GM13976 (cell line): ENCODE data around the gene ZBTB3.
A peak's percentile ranks its signal among the peaks of the same experiment; 100 is the strongest.

ENCODE experiments used
- DNase-seq: peaks from one replicate; pipeline ENCODE4 v3.0.0; 2012; ENCODE audit warnings: low spot score
- in situ Hi-C: fragments of 300-500 bp; cut with MboI; formaldehyde crosslinking; loops from one replicate; pipeline ENCODE4 v1.12.0; 2022; ENCODE audit warnings: low sequenced_read_pairs, mixed read lengths, inconsistent platforms; ENCODE audit not compliant: unreplicated experiment
- TF ChIP-seq, protein P1 (sequence below): IDR thresholded peaks from 2 replicates; pipeline ENCODE4 v1.5.1; 2012; ENCODE audit warnings: borderline replicate concordance, mild to moderate bottlenecking; ENCODE audit not compliant: insufficient read depth; ENCODE audit errors: extremely low read depth, missing control alignments, control extremely low read depth

Gene ZBTB3

DNA sequence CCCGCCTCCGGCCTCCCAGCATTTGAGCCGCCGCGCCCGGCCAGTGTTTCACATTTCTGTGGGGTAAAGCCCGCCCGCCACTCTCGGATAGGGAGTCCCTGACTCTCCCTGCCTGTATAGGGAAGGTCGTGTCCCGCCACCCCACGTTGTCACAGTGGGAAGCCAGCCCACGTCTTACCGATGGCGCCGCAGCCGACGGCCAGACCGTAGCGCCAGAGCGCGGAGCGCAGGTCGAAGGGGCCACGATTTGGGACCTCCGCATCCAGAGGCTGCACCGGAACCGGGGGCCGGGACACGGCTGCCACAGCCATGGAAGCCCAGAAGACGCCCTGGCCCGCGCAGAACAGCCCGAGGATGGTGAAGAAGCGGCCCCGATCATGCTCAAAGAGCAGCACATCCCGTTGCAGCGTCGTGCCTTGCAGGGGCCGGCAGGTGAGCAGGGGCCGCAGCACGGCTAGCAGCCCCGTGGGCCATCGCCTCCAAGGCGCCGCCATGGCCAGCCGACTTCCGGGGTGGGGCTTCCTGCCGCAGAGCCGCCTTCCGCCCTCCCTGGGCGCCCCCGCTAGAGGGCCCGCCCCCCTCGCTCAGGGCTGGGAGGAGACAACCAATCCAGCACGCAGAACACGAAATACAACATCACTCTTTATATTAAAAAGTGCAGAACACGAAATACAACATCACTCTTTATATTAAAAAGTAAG is 37.7 kb upstream of the ZBTB3 start, which contains the start of gene TMEM223:
TSS of gene TMEM223 (minus strand) at position 506 of the 701 bp plus-strand sequence. CDS start at position 494, 12 bp downstream.
- DNase-seq: peak; percentile 93
- TF ChIP-seq, protein P1, sequence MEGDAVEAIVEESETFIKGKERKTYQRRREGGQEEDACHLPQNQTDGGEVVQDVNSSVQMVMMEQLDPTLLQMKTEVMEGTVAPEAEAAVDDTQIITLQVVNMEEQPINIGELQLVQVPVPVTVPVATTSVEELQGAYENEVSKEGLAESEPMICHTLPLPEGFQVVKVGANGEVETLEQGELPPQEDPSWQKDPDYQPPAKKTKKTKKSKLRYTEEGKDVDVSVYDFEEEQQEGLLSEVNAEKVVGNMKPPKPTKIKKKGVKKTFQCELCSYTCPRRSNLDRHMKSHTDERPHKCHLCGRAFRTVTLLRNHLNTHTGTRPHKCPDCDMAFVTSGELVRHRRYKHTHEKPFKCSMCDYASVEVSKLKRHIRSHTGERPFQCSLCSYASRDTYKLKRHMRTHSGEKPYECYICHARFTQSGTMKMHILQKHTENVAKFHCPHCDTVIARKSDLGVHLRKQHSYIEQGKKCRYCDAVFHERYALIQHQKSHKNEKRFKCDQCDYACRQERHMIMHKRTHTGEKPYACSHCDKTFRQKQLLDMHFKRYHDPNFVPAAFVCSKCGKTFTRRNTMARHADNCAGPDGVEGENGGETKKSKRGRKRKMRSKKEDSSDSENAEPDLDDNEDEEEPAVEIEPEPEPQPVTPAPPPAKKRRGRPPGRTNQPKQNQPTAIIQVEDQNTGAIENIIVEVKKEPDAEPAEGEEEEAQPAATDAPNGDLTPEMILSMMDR: no peak
- in situ Hi-C loops: no loop called here

DNA sequence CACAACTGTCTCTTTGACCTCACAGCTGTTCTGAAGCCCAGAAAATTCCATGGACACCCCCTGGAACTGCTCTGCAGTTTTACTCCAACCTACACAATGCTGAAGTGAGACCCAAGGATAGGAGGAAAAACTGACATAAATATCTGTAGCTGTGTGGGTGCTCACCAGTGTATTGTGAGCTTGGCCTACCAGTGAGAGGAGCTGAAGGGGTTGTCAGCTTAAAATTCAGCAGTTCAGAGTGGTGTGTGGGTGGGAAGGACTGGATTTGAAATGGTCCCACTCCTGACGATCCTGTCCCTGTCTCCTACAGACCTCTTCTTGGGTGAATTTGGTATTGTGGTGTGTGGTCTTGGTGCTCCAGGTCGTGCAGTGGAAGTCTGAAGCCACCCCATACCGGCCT is 35.6 kb upstream of the ZBTB3 start:
- in situ Hi-C loops: no loop called here
- TF ChIP-seq, protein P1: no peak
- DNase-seq: no peak

DNA sequence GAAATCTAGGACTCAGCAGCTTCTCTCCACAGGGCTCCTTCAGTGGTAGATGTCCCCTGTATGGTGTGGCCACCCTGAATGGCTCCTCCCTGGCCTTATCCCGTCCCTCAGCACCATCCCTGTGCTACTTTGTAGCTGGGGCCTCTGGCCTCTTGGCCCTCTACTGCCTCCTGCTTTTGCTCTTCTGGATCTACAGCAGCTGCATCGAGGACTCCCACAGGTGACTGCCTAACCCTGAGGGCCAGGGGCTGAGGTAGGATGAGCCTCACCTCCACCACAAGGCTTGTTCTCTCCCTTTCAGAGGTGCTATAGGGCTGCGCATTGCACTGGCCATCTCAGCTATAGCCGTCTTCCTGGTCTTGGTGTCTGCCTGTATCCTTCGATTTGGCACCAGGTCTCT is 35.0 kb upstream of the ZBTB3 start:
- TF ChIP-seq, protein P1: no peak
- in situ Hi-C loops: no loop called here
- no peak for DNase-seq

DNA sequence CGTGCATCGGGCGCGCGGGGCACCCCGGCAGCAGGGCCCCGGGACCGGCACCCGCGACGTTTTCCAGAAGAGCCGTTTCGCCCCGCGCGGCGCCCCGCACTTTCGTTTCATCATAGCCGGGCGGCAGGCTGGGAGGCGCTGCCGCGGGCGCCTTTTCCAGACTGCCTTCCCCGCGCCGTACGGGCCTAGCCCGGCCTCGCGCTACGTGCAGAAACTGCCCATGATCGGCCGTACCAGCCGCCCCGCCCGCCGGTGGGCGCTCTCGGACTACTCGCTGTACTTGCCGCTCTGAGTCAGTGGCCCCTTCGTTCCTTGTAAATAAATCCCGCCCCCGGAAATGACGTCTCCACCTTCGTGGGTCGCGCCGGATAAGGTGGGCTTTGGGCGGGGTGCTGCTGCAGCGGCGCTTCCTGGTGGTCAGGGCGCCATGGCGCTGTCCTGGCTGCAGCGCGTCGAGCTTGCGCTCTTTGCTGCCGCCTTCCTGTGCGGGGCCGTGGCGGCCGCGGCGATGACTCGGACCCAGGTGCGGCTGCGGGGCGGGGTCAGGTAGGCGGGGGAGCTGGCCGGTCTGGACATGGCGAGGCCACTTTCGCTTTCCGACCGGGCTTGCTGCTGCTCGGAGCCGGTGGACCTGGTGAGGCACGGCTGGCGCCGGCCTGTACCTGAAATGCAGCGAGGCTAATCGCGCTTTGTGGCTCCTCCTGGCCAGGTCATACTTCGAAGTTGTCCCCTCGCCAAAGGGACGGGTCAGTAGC is 33.2 kb upstream of the ZBTB3 start, which contains the start of gene TMEM179B:
TSS of gene TMEM179B (plus strand) at position 398 of the 755 bp plus-strand sequence. CDS start at position 428, 30 bp downstream.
- TF ChIP-seq, protein P1: peak; percentile 79
- peak; percentile 98 for DNase-seq
- in situ Hi-C loops: no loop called here

DNA sequence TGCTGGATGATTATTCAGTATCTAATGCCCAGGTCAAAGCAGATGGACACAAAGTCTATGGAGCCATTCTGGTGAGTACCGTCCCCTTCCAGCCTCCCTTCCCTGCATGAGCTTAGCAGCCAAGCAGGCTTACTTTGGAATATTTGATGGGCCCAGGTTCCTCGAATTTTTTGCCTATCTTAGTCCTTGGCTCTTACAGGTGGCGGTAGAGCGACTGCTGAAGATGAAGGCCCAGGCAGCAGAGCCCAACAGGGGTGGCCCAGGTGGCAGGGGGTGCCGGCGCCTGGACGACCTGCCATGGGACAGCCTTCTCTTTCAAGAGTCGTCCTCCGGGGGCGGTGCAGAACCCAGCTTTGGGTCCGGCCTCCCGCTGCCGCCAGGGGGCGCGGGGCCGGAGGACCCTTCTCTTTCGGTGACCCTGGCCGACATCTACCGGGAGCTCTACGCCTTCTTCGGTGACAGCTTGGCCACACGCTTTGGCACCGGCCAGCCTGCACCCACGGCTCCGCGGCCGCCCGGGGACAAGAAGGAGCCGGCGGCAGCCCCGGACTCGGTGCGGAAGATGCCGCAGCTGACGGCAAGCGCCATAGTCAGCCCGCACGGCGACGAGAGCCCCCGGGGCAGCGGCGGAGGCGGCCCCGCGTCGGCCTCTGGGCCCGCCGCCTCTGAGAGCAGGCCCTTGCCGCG is 32.5 kb upstream of the ZBTB3 start:
- in situ Hi-C loops: no loop called here
- TF ChIP-seq, protein P1: peak; percentile 100
- DNase-seq: peak; percentile 94

DNA sequence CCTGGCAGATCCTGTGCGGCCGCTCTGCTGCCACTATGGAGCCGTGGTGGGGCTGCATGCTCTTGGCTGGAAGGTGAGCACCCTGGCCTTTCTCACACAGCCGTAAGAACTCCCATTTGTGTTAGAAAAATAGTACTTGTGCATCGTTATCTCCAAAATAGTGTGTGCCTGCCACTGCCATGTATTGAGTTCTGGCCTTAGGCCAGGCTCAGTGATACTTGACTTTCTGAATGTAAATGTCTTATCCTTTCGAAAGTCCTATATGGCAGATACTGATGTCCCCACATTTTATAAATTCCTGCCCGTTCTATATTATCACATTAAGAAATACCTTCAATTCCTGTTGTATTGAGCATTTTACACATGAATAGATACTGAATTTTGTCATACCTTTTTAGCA is 28.8 kb upstream of the ZBTB3 start:
- TF ChIP-seq, protein P1: no peak
- in situ Hi-C loops: no loop called here
- no peak for DNase-seq
